ENCODE measurements around the gene INAFM1. TPM values are rescaled to one million over a fixed set of nuclear protein-coding genes. Genes with fewer than 3 reads are reported as not detected.

INAFM1 gene
- total and polyA plus RNA-seq, 12 donors, result 6.9 to 183 (median 61.8) TPM

- intact Hi-C loops (cut with DNase I), result no loop called here
These were observed 27.6 kb downstream of the INAFM1 start for GRCh38 chr19:47302249-47302648.

GRCh38 chr19:47303966-47304365 is 29.3 kb downstream of the INAFM1 start:
- H3K9me3 ChIP-seq (replicated peaks in 1 of 3), result no peaks in the 10 kb centered on the region
- no peaks in the 10 kb centered on the region for H3K36me3 ChIP-seq (replicated peaks in 1 of 2)
- 60 to 76% (median 66%) methylated on average over 6 of the region's 6 CpGs for WGBS, 4 donors
- intact Hi-C loops (cut with DNase I), result no loop called here
- peaks cover 0 to 8% of the 10 kb centered on the region in 2 donors for H3K4me1 ChIP-seq (replicated peaks in 1 of 2)
- no peak overlapping the region for H3K27ac ChIP-seq
- no peaks in the 10 kb centered on the region for H3K27me3 ChIP-seq
- DNase-seq, result no peak
- TF ChIP-seq, protein P1, sequence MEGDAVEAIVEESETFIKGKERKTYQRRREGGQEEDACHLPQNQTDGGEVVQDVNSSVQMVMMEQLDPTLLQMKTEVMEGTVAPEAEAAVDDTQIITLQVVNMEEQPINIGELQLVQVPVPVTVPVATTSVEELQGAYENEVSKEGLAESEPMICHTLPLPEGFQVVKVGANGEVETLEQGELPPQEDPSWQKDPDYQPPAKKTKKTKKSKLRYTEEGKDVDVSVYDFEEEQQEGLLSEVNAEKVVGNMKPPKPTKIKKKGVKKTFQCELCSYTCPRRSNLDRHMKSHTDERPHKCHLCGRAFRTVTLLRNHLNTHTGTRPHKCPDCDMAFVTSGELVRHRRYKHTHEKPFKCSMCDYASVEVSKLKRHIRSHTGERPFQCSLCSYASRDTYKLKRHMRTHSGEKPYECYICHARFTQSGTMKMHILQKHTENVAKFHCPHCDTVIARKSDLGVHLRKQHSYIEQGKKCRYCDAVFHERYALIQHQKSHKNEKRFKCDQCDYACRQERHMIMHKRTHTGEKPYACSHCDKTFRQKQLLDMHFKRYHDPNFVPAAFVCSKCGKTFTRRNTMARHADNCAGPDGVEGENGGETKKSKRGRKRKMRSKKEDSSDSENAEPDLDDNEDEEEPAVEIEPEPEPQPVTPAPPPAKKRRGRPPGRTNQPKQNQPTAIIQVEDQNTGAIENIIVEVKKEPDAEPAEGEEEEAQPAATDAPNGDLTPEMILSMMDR (IDR thresholded peaks at IDR 0.05), result no peak
- no peak for TF ChIP-seq POLR2A (IDR thresholded peaks at IDR 0.05)
- H3K4me3 ChIP-seq, result no peak overlapping the region

More at GRCh38 chr19:47302249-47302648, 27.6 kb downstream of the INAFM1 start:
- WGBS, 4 donors, result 86 to 90% (median 89%) methylated on average over 10 of the region's 10 CpGs
- no peak for DNase-seq
- H3K9me3 ChIP-seq (replicated peaks in 1 of 3), result no peaks in the 10 kb centered on the region
- peaks cover 0 to 8% of the 10 kb centered on the region in 2 donors for H3K4me1 ChIP-seq (replicated peaks in 1 of 2)
- TF ChIP-seq, protein P1 (IDR thresholded peaks at IDR 0.05), result no peak
- no peak for TF ChIP-seq POLR2A (IDR thresholded peaks at IDR 0.05)
- H3K36me3 ChIP-seq (replicated peaks in 1 of 2), result no peaks in the 10 kb centered on the region
- no peak overlapping the region for H3K4me3 ChIP-seq
- H3K27ac ChIP-seq, result no peak overlapping the region
- no peaks in the 10 kb centered on the region for H3K27me3 ChIP-seq

DNA sequence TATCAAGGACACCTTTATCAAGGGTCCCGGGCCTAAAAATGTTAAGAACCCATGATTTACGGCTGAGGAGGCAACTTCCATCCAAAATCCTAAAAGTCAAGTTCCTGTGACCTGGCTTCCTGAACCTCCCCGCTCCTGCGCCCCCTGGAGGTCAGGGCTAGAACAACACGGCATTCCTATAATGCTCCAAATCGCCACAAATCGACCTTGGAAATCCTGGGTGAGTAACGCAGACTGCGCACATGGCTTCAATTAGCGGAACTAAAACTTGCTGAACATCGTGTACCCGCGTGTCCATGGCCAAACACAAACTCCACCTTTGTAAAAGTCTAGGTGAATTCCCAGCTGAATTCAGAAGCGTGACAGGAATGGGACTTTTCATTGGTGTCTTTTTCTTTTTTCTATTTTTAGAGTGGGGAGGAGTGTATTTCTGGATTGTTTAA is 30.6 kb downstream of the INAFM1 start:
- no peaks in the 10 kb centered on the region for H3K9me3 ChIP-seq (replicated peaks in 1 of 3)
- no peaks in the 10 kb centered on the region for H3K36me3 ChIP-seq (replicated peaks in 1 of 2)
- peaks cover 0 to 8% of the 10 kb centered on the region in 2 donors for H3K4me1 ChIP-seq (replicated peaks in 1 of 2)
- intact Hi-C loops (cut with DNase I), result no loop called here
- WGBS, 4 donors, result 3 to 4% (median 4%) methylated on average over 10 to 14 of the region's 14 CpGs
- DNase-seq, result peak; percentile 84 to 94 (median 90)
- H3K4me3 ChIP-seq, result peak overlapping the region in 1 of 4 donors; percentile 19
- TF ChIP-seq POLR2A (IDR thresholded peaks at IDR 0.05), result no peak
- TF ChIP-seq, protein P1 (IDR thresholded peaks at IDR 0.05), result peak; percentile 83 to 93 (median 90)
- no peaks in the 10 kb centered on the region for H3K27me3 ChIP-seq
- H3K27ac ChIP-seq, result peak overlapping the region in 1 of 5 donors; percentile 3

- H3K27me3 ChIP-seq, result no peaks in the 10 kb centered on the region
- WGBS, 4 donors, result 91 to 98% (median 97%) methylated on average over 3 of the region's 3 CpGs
- no peaks in the 10 kb centered on the region for H3K9me3 ChIP-seq (replicated peaks in 1 of 3)
- no peak for DNase-seq
- intact Hi-C loops (cut with DNase I), result no loop called here
- no peak overlapping the region for H3K4me3 ChIP-seq
- H3K4me1 ChIP-seq (replicated peaks in 1 of 2), result peaks cover 0 to 8% of the 10 kb centered on the region in 2 donors
- TF ChIP-seq, protein P1 (IDR thresholded peaks at IDR 0.05), result no peak
- no peak for TF ChIP-seq POLR2A (IDR thresholded peaks at IDR 0.05)
- no peaks in the 10 kb centered on the region for H3K36me3 ChIP-seq (replicated peaks in 1 of 2)
- H3K27ac ChIP-seq, result no peak overlapping the region
These were observed 31.6 kb downstream of the INAFM1 start for GRCh38 chr19:47306303-47306702.

Measured in adrenal gland (tissue), 12 donors.